SU-DHL-6 (cell line): Measurements from ENCODE around the gene MCF2L2.

ENCODE experiments used
- CTCF ChIP-seq: fragments of 200-600 bp; sonication (generic); IDR thresholded peaks from one replicate; pipeline ENCODE4 v1.5.1; 2017; ENCODE audit warnings: antibody characterized with exemption, mild to moderate bottlenecking, low read length, moderate library complexity; ENCODE audit not compliant: insufficient read depth, poor library complexity, severe bottlenecking
- EZH2phosphoT487 ChIP-seq: fragments of 200-600 bp; sonication (generic), shearing (Covaris generic); conservative IDR thresholded peaks from 2 replicates; pipeline ENCODE4 v1.6.1; 2018; ENCODE audit warnings: mild to moderate bottlenecking, antibody characterized with exemption, low read length, moderate library complexity, mixed read lengths

GRCh38 chr3:183434503-183434902 lies 6.1 kb upstream of the MCF2L2 start:
- TF ChIP-seq CTCF: no peak
- TF ChIP-seq EZH2phosphoT487: no peak
